NB4 (cell line): ENCODE measurements around the gene MRRF.

Experiments used
- MYC ChIP-seq: IDR thresholded peaks from 2 replicates; pipeline ENCODE4 v1.6.1; 2011; ENCODE audit warnings: low read depth, low read length
- TF ChIP-seq, protein P1 (sequence below): IDR thresholded peaks from one replicate; pipeline ENCODE4 v1.5.1; 2012; ENCODE audit warnings: low read depth, low read length

DNA sequence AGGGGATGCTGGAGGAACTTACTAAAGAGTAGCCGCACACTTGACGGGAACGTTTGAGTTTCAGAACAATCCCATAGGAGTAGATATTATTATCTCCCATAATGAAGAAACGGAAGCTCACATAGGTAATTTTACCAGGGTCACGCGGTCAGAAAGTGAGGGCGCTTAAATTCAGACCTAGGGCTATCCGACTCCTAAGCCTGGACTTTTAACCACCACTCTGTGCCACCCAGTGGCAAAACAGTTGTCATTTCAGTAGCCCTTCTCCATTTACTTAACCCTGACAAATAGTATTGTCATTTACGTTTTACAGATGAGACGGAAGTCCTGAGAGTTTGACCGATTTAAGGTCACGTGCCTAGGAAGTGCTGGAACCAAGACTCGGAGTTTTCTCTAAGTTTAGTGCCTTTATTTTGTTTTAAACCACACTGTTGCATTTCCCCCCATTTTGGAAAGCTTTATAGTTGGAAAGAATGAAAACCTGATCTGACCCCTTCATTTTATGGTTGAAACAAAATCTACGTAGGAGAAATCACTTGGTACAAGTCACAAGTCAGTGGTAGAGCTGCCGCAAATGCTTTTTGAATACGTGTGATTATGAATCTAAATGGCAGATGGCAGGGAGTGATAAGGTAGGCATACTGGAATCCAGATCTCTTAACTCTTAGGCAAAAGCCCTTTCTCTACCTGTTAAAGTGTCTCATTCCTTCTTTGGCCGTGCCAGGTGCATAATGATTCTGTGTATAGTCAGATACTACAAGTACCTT, 650 bp downstream of the MRRF start:
- TF ChIP-seq, protein P1, sequence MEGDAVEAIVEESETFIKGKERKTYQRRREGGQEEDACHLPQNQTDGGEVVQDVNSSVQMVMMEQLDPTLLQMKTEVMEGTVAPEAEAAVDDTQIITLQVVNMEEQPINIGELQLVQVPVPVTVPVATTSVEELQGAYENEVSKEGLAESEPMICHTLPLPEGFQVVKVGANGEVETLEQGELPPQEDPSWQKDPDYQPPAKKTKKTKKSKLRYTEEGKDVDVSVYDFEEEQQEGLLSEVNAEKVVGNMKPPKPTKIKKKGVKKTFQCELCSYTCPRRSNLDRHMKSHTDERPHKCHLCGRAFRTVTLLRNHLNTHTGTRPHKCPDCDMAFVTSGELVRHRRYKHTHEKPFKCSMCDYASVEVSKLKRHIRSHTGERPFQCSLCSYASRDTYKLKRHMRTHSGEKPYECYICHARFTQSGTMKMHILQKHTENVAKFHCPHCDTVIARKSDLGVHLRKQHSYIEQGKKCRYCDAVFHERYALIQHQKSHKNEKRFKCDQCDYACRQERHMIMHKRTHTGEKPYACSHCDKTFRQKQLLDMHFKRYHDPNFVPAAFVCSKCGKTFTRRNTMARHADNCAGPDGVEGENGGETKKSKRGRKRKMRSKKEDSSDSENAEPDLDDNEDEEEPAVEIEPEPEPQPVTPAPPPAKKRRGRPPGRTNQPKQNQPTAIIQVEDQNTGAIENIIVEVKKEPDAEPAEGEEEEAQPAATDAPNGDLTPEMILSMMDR: no peak
- peak; percentile 31; the same call in 1 of the 2 replicates for TF ChIP-seq MYC
